ENCODE measurements around the gene CEP192. TPM values are rescaled to one million over a fixed set of nuclear protein-coding genes. Genes with fewer than 3 reads are reported as not detected.

CEP192 gene
- total RNA-seq, 1 donor from 2014 or later: 22.6 TPM

DNA sequence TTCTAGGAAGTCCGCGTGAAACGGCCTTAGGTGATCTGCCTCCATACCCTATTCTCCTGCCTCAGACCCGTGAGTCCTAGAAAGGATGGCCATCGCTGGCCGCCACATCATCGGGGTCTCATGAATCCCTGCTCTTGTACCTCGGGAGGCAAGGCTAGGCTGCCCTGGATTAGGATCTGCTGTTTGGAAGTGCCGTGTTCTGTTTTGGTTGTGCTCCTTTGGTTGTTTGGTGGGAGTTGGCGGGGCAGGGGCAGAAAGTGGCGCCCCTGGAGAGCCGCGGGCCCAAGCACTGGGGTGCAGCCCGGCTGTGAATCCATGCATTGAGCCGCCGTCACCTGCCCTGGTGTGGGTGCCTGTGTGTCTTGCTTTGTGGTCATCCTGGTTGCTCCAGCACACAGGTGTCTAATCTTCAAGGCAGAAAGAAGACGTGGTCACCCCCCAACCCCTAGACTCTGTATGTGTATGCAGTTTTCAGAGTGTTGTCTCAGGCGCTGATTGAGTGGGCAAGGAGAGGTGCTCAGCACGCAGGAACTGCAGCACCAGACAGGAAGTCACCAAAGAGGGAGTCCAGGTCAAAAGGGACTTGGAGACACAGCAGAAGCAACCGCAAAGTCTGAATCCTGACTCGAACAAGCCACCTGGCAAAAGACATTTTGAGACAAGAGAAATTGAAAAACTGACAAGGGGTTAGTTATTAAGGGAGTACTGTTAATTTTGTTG, 147.4 kb downstream of the CEP192 start:
- no peak for DNase-seq (ENCODE audit: low spot score)

DNA sequence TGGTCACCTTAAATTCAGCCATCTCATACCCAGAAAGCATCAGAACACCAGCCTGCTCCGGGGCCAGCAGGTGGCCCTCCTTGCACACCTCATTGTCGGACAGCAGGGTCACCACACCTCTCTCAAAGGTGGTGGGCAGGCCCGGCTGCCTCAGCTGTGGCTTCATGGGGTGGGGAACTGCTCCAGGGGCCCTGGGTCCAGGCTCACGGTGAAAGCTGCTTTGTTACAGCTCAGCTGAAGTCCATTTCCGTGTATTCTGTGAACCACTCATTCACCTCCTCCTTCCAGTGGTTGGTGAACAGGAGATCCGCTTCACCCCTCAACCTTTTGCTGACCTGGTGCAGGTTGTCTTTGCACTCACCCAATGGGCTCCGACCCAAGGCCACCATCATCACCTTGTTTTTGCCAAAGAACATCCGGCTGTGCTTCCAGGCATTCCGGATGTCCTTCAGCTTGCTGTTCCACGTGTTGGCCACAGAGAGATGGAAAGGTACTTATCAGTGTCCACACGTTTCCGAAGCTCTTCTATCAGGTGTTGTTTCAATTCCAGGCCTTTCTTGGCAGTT, 148.8 kb downstream of the CEP192 start:
- DNase-seq (ENCODE audit: low spot score): no peak

DNA sequence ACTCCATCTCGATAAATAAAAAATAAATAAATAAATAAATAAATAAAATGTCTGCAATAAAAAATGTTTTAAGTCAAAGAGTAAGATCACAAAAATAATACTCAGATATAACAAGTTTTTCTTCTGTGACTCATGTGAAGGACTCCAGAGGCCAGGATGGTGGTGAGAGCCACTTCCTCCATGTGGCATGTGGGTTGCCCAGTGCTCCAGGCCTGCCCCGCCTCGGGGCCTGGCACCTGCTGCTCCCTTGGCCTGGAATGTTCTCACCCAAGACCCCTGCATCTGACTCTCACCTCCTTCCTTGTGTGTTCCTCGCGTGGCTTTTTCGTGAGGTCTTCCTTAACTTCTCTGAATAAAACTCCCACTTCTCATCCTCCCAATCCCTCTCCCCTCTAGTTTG, 150.0 kb downstream of the CEP192 start:
- no peak for DNase-seq (ENCODE audit: low spot score)

DNA sequence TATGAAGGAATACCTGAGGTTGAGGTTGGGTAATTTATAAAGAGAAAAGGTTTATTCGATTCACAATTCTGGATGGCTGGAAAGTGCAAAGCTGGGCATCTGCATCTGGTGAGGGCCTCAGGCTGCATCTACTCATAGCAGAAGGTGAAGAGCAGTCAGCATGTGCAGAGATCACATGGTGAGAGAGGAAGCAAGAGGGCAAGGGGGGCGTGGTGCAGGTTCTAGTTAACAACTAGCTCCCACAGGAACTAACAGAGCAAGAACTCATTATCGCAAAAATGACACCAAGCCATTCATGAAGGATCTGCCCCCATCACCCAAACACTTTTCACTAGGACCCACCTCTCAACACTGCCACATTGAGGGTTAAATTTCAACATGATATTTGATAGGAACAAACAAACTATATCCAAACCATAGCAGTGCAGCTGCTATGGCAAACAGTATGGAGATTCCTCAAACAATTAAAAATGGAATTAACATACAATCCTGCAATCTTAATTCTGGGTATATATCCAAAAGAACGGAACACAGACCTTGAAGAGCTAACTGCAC, 154.6 kb downstream of the CEP192 start:
- DNase-seq (ENCODE audit: low spot score): no peak

DNA sequence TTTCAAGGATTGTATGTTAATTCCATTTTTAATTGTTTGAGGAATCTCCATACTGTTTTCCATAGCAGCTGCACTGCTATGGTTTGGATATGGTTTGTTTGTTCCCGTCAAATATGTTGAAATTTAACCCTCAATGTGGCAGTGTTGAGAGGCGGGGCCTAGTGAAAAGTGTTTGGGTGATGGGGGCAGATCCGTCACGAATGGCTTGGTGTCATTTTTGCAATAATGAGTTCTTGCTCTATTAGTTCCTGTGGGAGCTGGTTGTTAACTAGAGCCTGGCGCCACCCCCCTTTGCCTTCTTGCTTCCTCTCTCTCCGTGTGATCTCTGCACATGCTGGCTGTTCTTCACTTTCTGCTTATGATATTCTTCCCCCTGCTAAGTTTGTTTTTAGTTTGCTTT, 156.0 kb downstream of the CEP192 start:
- no peak for DNase-seq (ENCODE audit: low spot score)

DNA sequence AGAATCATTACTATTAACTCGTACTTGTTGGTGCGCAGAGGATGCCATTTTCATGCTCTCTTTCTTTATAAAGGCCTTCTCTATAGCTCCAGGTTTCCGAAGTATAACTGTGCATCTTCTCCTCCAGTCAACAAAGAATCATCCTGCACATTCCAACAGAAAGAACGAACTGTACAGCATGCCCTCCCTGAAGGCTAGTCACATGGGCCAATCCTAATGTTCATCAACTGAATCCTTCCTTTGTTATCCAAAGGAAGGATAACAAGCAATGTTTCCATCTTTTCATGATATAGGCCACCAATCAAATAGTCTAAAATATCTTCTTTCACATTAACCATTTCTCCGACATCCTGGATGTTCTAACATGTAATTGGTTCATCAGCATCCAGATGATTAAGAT, 160.5 kb downstream of the CEP192 start:
- DNase-seq (ENCODE audit: low spot score): no peak

DNA sequence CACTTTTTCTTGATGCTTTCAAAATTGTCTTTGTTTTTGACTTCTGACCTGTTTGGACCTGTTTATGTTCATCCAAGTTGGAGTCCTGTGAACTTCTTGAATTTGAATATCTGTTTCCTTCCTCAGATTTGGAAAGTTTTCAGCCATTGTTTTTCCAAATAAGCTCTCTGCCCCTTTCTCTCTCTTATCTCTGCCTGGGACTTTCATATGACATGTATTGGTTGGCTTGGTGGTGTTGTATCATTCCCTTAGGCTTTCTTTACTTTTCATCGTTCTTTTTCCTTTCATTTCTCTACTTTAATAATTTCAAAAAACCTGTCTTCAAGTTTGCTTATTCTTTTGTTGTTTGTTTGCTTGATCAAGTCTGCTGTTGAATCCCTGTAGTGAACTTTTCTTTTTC, 167.3 kb downstream of the CEP192 start:
- no peak for DNase-seq (ENCODE audit: low spot score)

DNA sequence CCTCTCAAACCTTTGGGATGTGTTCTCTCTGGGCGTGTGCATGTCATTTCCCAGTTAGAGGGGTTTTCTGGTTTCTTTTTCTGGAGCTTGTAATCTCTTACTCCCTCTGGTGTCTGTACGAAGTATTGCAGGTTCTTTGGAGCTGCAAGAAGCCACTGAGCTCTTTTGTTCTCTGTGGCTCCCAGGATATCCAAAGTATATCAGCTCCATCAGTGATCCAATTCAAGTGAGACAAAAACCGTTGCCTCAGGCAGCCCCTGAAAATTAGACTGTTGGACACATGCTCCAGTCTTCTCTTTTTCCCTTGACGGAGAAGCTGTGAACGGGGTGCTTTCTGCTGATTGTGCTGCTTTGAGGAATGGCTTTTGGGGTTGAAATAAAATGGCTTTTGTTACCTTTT, 168.4 kb downstream of the CEP192 start:
- DNase-seq (ENCODE audit: low spot score): no peak

DNA sequence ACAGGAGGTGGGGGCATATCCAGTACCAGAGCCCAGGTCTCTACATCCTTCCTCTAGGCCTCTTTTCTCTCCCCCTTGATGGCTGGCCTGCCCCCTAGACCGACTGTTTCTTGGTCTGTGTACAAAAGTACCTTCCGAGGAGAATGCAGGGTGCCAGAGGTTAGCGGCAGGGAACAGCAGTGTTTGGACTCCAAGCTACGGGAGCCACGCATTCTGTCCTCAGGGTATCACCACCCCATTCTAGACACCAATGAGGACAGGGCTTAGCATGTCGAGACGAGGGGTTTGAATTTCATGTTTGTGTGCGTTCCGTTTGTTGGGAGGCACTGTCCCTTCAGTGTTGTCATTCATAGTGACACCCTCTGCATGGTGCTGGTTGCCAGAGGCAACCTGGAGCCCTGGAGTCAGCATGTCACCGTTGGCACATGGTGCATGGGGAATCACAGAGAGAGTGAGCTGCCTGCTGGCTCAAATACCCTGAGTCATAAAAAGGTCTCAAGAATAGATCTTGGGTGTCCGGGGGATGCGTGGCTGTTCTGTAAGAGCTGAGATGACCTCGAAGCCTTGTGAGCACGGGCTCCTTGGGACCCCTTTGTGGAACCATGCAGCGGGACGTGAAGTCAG, 170.2 kb downstream of the CEP192 start:
- DNase-seq (ENCODE audit: low spot score): no peak

DNA sequence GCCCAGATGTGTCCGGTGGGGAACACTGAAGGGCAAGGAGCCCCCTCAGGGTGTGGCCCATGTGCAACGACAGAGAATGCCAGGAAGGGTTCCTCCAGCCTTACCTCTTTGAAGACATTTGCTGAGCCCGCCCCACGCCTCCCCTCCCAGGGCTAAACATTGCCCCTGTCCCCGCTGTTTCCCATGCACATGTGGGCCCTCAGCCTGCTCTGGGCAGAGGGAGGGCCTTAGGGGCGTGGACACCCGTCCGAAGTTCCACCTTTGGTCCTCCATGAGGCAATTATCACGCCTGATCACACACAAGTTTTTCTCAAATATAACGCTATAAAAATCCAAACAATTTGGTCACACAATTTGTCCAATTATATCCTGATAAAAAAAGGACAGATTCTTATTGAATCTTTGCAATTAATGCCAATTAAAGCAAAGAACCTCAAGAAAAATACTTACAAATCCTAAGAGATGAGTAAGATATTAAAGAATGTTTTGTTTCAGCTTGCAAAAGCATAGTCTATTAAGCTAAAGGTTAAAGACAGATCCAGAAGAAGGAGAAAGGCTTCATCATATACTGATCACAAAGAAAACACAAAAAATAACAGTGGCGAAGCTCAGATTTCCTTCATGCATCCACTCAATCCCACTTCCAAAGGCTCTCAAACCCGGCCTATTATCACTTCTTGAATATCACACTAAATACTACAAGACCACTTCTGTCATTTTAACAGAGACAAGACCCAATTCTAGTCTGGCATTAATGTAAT, 172.2 kb downstream of the CEP192 start:
- DNase-seq (ENCODE audit: low spot score): no peak

DNA sequence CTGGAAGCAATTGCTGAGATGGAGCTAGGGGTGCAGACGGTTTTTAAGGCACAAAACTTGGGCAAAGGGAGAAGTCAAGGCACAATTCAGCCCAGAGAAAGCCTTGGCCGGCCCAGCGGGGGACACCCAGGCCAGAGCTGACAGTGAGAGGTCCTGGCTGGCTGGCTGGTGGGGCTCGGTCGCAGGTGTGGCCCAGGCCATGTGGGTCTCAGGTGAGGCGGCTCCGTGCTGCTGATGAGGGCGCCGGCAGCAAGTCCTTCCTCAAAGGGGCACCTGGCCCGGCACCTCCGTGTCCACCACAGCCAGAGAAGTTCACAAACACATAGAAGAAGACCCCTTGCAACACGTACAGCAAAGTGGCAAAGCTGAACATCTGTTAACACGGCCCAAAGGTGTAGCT, 173.2 kb downstream of the CEP192 start:
- no peak for DNase-seq (ENCODE audit: low spot score)

DNA sequence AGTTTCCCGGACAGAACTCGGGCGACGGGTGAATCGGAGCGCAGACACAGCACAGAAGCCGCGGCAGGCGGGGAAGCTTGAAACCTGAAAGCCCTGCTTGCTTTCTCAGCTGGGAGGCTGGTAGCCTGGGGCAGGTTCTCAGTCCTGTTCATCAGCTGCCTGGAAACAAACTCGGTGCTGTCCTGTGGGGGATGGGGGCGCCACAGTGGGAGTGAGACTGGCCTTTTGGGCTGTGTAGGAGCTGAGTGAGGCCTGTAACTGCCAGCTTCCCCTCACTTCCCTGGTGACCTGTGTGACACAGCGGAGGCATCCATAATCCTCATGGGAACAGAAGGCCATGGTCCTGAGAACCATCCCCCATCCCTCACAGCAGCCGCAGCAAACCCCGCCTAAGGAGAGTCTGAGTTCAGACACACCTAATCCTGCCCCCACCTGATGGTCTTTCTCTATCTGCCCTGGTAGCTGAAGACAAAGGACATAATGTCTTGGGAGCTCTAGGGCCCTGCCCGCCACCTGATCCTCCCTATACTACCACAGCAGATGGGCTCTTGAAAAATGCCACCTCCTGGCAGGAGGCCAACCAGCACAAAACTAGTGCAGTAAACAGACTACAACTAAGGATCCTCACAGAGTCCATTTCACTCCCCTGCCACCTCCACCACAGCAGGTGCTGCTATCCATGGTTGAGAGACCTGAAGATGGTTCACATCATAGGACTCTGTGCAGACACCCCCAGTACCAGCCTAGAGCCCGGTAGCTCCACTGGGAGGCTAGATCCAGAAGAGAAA, 174.7 kb downstream of the CEP192 start:
- DNase-seq (ENCODE audit: low spot score): no peak

DNA sequence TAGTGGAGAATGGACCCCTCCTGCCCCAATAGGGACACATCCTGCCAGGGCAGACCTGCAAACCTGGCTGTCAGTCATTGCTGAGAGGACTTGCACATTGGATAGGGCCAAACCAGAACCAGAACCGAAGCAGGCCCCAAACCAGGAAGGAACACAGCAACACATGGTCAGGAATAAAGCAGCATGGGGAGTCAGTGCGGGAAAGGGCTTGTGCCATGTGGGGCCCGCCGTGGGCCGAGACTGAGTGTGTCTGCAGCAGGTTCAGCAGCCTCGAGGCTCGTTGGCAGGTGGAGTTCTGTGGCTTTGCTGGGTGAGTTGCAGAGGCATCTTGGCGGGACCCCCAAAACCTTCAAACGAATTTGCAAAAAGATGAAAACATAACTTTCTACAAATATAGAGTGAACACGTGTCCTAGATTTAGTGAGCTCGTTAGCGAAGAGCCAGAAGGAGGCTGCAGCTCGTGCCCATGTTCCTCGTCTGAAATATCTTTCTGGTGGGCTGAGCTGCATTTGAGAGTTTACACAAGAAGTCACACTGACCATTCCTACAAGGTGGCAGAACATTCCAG, 182.5 kb downstream of the CEP192 start:
- DNase-seq (ENCODE audit: low spot score): no peak

Other genes starting within 250 kb of the CEP192 start
- 31.0 TPM for gene PTPN2, start 107.1 kb upstream of the CEP192 start, total RNA-seq
- gene SEH1L, start 43.4 kb upstream of the CEP192 start, total RNA-seq: 25.5 TPM
- 51.0 TPM for gene LDLRAD4, start 227.4 kb downstream of the CEP192 start, total RNA-seq

Measured in mucosa of gallbladder (tissue), 1 donor.